HG03066 (cell line): ENCODE measurements around the gene WDCP.
"Not testable (repeated sequence)": the region's sequence is repeated elsewhere in the genome, so short reads cannot be mapped to it uniquely, and the experiment has no call there.

Experiments
- ATAC-seq: cut with Tn5 transposase; IDR thresholded peaks from one replicate; pipeline ENCODE4 v1.9.1; 2021; ENCODE audit warnings: low read depth; ENCODE audit not compliant: unreplicated experiment

The WDCP gene

GRCh38 chr2:24024018-24024417 lies 23.2 kb downstream of the WDCP start:
- ATAC-seq = no peak

GRCh38 chr2:24022975-24023575 lies 24.1 kb downstream of the WDCP start:
- no peak for ATAC-seq

GRCh38 chr2:24022324-24022974 lies 24.7 kb downstream of the WDCP start:
- ATAC-seq = no peak

GRCh38 chr2:24021122-24021998 lies 25.8 kb downstream of the WDCP start:
- no peak for ATAC-seq

- no peak for ATAC-seq
Observed at GRCh38 chr2:24020244-24020643, 26.9 kb downstream of the WDCP start.

- ATAC-seq = no peak
Observed at GRCh38 chr2:24019729-24020128, 27.5 kb downstream of the WDCP start.

GRCh38 chr2:24018241-24018640 lies 28.9 kb downstream of the WDCP start:
- no peak for ATAC-seq

GRCh38 chr2:24017711-24018110 lies 29.5 kb downstream of the WDCP start:
- ATAC-seq = no peak

- no peak for ATAC-seq
Observed at GRCh38 chr2:24016853-24017703, 30.1 kb downstream of the WDCP start.

- no peak for ATAC-seq
Observed at GRCh38 chr2:24016376-24016761, 30.8 kb downstream of the WDCP start.

GRCh38 chr2:24015562-24016375 lies 31.4 kb downstream of the WDCP start:
- no peak for ATAC-seq

GRCh38 chr2:24014902-24015301 lies 32.3 kb downstream of the WDCP start:
- ATAC-seq = not testable (repeated sequence)

- ATAC-seq = no peak
Observed at GRCh38 chr2:24012521-24013188, 34.5 kb downstream of the WDCP start.

- ATAC-seq = no peak
Observed at GRCh38 chr2:24011250-24012104, 35.7 kb downstream of the WDCP start.

- no peak for ATAC-seq
Observed at GRCh38 chr2:24010477-24011249, 36.5 kb downstream of the WDCP start.

GRCh38 chr2:24009680-24010476 lies 37.3 kb downstream of the WDCP start, which contains the start of gene MFSD2B:
Gene MFSD2B, plus strand, starts transcription at chr2:24010085. Its CDS starts 12 bp downstream, at chr2:24010097.
- no peak for ATAC-seq

GRCh38 chr2:24009367-24009679 lies 37.9 kb downstream of the WDCP start:
- no peak for ATAC-seq
